HCT116 (cell line): ENCODE data around the gene ZNF793.

Source experiments
- EZH2 ChIP-seq: fragments of 200-600 bp; sonication (generic); IDR thresholded peaks from 2 replicates; pipeline ENCODE4 v1.6.1; 2017; ENCODE audit warnings: antibody characterized with exemption, mixed run types
- POLR2AphosphoS5 ChIP-seq: IDR thresholded peaks from 2 replicates; pipeline ENCODE4 v1.6.1; 2011; ENCODE audit warnings: mild to moderate bottlenecking, low read depth, low read length, moderate library complexity
- TF ChIP-seq, protein P1 (sequence below): IDR thresholded peaks from 2 replicates; pipeline ENCODE4 v1.6.1; 2012

DNA sequence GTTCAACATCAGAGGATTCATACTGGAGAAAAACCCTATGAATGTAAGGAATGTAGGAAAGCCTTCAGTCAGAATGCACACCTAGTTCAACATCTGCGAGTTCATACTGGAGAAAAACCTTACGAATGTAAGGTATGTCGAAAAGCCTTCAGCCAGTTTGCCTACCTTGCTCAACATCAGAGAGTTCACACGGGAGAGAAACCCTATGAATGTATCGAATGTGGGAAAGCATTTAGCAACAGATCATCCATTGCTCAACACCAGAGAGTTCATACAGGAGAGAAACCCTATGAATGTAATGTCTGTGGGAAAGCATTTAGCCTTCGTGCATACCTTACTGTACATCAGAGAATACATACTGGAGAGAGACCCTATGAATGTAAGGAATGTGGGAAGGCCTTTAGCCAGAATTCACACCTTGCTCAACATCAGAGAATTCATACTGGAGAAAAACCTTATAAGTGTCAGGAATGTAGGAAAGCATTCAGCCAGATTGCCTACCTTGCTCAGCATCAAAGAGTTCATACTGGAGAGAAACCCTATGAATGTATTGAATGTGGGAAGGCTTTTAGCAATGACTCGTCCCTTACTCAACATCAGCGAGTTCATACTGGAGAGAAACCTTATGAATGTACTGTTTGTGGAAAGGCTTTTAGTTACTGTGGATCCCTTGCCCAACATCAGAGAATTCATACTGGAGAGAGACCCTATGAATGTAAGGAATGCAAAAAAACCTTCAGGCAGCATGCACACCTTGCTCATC is 22.2 kb upstream of the ZNF793 start:
- TF ChIP-seq EZH2 (no peak), POLR2AphosphoS5 (no peak)
- TF ChIP-seq, protein P1, sequence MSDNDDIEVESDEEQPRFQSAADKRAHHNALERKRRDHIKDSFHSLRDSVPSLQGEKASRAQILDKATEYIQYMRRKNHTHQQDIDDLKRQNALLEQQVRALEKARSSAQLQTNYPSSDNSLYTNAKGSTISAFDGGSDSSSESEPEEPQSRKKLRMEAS: no peak
